NCI-H510A treated with DMSO at 0.1 percent for 48 hours (cell line): ENCODE results near the gene TMEM184B.
A peak's percentile ranks its signal among the peaks of the same experiment; 100 is the strongest.

Experiments used
- DNase-seq: peaks from one replicate; lab custom pipeline; 2025; lab: John Stamatoyannopoulos, UW

Gene TMEM184B

DNA sequence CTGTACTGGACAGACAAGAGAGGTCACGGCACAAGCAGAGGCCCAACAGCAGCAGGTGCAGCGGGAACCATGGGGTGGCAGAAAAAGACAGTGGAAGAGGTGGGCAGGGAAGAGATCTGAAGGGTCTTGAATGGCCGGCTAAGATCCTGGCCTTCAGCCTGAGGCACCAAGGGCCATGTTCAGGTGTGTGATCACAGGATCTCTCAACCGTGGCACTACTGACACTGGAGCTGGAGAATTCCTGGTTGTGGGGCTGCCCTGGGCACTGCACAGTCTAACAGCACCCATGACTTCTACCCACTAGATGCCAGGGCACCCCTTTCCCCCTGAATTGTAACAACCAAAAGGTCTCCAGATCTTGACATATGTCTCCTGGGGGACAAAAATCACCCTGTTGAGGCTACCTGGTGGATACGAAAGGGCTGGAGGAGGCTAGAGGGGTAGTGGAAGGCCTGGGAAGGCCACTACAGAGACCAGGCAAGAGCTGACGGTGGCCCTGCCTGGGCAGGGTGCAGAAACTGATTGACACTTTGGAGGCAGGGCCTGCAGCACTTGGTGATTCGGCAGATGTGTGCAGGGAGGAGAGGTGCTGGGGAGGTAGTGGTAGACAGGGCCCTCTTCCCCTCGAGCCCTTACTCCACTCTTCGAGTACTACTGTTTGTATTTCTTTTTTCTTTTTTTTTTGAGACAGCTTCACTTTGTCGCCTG is 36.1 kb upstream of the TMEM184B start:
- DNase-seq = no peak

DNA sequence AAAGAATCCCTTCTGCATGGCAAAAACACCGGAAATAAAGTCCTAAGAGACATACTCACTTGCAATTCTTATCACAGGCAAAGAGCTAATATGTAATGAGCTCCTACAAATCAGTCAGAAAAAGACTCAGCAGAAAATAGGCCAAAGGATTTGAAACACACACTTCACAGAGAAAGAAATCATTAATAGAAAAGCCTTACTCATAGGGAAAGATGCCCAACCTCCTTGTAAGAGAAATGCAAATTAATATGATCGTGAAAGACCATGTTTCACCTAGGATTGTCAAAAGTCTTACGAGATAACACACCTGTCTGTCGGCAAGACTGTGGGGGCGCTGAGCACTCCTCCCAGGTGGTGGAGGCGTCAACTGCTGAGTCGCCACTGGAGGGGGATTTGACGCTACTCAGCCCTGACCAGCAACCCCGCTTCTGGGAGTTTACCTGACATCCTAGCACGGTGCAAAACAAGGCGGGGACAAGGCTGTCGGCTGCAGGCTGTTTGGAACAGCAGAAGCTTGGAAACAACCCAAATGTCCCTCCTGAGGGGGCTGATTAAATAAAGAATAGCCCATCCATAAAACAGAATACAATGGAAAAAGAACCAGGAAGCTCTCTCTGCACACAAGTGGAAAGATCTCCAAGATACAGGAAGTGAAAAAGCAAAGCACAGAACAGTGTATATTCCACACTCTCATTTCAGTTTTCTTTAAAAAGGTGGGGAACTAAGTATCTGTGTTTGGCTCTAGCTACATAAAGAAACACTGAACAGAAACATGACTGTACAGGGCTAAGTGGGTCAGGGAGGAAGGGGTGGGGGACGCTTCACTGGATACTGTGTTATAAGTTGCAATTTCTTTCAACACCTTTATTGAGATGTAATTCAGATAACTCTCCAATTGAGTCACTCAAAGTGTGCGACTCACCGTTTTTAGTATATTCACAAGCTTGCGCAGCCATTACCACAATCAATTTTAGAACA is 33.0 kb upstream of the TMEM184B start:
- no peak for DNase-seq

GRCh38 chr22:38304526-38304925 is 31.7 kb upstream of the TMEM184B start:
- no peak for DNase-seq

DNA sequence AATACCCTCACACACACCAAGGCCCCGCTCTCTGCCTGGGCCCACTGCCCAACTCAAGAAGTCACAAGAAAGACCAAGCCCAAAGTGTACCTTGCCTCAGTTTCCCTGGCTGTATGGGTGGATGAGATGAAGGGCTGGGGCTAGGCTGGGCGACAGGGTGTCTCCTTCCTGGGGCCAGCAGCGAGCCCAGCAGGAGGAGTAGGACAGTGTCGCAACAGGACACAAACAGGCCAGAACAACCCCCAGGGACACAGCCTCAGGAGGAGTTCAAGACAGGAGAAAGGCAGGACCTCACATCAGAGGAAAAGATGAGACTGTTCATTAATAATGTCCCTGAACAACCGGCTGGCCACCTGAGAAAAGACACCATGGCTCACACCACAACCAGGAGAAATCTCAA is 31.2 kb upstream of the TMEM184B start:
- DNase-seq = no peak

DNA sequence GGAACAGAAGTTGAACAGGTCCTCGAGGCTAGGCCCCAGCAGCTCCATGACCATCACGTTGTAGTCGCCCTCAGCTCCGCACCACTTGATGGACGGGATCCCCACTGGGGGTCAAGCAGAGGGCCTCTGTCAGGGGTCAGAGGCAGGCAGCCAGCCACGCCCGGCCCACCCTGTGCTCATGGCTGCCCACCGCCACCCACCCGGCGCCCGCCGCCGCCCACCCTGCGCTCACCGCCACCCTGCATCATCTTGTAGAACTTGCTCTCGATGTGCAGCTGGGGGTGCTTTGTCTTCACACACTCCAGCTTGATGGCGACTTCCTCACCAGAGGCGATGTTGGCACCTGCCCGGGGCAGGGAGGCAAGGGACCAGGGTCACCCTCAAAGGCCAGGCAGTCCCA is 30.1 kb upstream of the TMEM184B start:
- no peak for DNase-seq

GRCh38 chr22:38300946-38301345 is 28.1 kb upstream of the TMEM184B start:
- DNase-seq = no peak

DNA sequence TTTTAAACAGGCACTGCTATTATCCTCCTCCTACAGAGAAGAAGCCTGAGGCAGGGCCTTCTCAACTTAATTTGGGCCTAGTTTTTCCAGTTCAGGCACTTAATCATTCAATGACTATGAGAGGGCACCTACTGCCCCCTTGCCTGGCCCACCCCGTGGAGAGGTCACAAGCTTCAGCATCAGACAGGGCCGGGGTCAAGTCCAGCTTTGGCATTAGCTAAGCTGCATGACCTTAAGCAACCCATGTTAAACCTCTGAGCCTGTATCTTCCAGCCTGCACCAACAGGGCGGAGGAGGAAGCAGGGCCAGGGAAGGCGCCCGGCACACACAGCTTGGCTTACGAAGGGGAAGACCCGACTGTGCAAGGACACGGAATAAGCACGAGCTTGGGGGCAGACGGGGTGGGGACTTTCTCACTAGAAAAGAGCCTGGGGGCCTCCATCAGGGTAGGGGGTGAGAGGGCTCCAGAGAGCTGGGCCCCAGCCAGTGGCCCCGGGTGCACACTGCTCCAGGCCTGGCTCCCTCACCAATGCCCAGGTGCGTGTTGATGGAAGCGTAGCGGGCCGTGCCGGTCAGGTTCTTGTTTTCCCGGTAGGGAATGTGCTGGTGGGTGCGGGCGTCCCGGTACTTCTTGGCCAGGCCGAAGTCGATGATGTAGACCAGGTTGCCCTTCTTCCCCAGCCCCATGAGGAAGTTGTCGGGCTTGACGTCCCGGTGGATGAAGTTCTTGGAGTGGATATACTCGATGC is 27.6 kb upstream of the TMEM184B start:
- no peak for DNase-seq

DNA sequence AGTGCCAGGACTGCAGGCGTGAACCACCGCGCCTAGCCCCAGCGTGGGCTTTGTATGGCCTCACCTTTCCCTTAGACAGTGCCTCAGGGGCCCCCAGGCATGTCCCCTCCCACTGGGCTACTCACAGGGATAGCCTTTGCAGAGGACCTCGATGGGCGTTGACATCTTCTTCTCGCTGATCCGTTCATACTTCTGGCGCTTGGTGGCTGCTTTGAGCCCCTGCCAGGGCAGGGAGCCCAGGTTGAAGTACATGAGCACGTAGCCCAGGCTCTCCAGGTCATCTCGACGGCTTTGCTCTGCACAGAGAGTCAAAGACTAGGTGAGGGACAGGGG is 26.9 kb upstream of the TMEM184B start:
- no peak for DNase-seq

GRCh38 chr22:38298312-38299005 is 25.6 kb upstream of the TMEM184B start:
- DNase-seq = no peak

GRCh38 chr22:38296372-38296771 is 23.6 kb upstream of the TMEM184B start:
- DNase-seq = no peak

DNA sequence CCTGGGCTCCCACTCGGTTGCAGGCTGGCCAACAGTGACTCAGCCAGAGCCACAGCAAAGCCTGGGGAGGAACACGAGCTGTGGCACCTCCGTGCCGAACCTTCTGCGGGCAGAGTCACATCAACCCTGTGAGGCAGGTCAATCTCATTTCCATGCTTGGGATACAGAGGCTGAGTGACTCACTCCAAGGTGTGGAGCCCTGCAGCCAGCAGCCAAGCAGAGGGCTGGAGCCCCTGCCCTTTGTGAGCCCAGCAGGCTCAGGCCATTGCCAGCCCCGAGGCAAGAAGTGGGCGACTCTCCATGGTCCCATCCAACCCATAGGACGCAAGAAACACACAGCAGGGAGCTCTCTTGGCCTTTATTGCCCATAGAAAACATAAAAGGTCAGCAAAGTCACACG is 23.1 kb upstream of the TMEM184B start:
- no peak for DNase-seq

- no peak for DNase-seq
Measured at GRCh38 chr22:38295339-38295738, 22.5 kb upstream of the TMEM184B start.

GRCh38 chr22:38294193-38294592 is 21.4 kb upstream of the TMEM184B start:
- DNase-seq = no peak

- no peak for DNase-seq
Measured at GRCh38 chr22:38292694-38293093, 19.9 kb upstream of the TMEM184B start.

GRCh38 chr22:38291201-38291777 is 18.5 kb upstream of the TMEM184B start:
- peak; percentile 25 for DNase-seq

DNA sequence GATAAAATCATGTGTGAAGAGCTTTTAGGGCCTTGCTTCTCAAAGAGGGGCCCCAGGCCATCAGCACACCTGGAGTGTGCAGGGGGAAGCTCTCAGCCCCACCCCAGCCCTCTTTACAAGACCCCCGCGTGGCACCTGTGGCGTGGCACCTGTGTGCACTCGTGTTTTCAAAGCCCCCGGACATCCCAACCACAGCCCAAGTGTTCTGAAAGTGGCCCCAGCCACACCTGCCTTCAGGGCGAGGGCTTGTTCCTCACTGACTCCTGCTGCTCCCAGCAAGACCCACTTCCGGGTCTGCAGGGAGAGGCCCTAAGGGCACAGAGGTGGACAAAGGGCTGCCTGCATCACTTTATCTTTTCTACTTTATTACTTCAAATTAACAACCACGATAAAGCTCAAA is 17.5 kb upstream of the TMEM184B start:
- DNase-seq = no peak

DNA sequence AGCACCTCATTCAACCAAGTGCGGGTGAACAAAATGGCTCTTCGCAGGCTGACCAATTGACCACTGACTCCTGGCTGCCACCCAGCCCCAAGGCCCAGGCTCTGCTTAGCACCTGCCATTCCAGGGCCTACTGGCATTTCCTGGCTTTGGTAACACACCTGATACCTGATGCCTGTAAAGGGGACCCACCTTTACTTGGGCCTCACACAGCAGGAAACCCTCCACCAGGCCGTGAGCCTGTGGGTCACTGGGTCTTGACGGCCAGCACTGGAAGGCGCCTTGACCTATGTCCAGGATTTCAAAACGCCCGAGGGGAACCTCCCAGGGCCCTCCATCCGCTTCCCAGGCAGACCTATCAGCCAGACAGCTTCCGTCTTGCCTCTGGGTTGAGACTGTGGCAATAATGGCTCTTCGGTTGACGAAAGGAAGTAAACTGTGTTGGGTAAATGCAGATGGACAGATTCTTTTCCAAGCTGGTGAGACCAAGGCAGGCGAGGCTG is 16.8 kb upstream of the TMEM184B start:
- DNase-seq = no peak

GRCh38 chr22:38286915-38287669 is 14.3 kb upstream of the TMEM184B start:
- DNase-seq = no peak

DNA sequence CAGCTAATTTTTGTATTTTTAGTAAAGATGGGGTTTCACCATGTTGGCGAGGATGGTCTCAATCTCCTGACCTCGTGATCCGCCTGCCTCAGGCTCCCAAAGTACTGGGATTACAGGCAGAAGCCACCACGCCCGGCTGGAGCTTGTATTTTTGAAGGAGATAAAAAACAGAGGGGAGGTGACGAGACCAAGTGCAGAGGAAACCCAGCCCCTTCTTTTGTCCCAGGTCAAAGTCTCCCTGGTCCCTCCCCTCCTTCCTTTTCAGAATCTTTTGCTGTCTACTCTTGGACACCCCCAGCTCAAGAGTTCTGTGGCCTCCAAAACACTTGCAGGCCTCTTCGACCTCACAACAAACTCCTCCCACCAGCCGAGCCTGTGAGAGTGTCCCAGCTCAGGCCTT is 12.2 kb upstream of the TMEM184B start:
- DNase-seq = no peak

GRCh38 chr22:38284042-38284402 is 11.2 kb upstream of the TMEM184B start:
- peak; percentile 49 for DNase-seq

- no peak for DNase-seq
Measured at GRCh38 chr22:38282397-38282796, 9.6 kb upstream of the TMEM184B start.
